ENCODE results near the gene COQ3. TPM values are rescaled to one million over a fixed set of nuclear protein-coding genes. Genes with fewer than 3 reads are reported as not detected.

COQ3 gene
- total RNA-seq, 1 experiment from 2014 or later = 10.9 TPM

GRCh38 chr6:99348288-99349170, 45.5 kb downstream of the COQ3 start:
- no peak overlapping the region for H3K27ac ChIP-seq (ENCODE audit: insufficient read length, low read depth, low read length)
- no peaks in the 10 kb centered on the region for H3K9me3 ChIP-seq (ENCODE audit: control insufficient read depth, low read depth, low read length)
- TF ChIP-seq CTCF (conservative IDR thresholded peaks at IDR 0.05) = no peak
- Mint-ChIP-seq H3K36me3 (ENCODE audit: insufficient read depth in 1 of 3, low read depth in 3 of 3) (no peaks in the 10 kb centered on the region), H3K4me1 (peaks cover 39 to 41% of the 10 kb centered on the region in 2 experiments), H3K4me3 (peak overlapping the region; percentile 81 to 91), H3K27ac (peak overlapping the region in 2 of 3 experiments; percentile 80 to 82; a peak in 2 of 7 replicates), H3K9me3 (no peaks in the 10 kb centered on the region), H3K27me3 (ENCODE audit: low read depth) (peaks cover 13% of the 10 kb centered on the region)
- WGBS (ENCODE audit: extremely low coverage, insufficient read length, low lambda C conversion rate) = no CpG with 5 or more reads among the region's 25 CpGs
- no peak overlapping the region for H4K5ac ChIP-seq (ENCODE audit: insufficient read length, low read depth, low read length)
- H2AK5ac ChIP-seq (ENCODE audit: insufficient read length, low read length) = no peak overlapping the region
- H4K8ac ChIP-seq (replicated peaks; ENCODE audit: insufficient read length, low read depth, low read length) = no peak overlapping the region
- H3K4me1 ChIP-seq (ENCODE audit: insufficient read depth, low read length) = peaks cover 7% of the 10 kb centered on the region; the same call in 1 of the 2 replicates
- H3K56ac ChIP-seq (ENCODE audit: insufficient read length, low read depth, low read length) = no peak overlapping the region
- H2BK12ac ChIP-seq (ENCODE audit: insufficient read length, low read depth, low read length) = no peak overlapping the region
- peak overlapping the region; percentile 90 for H3K18ac ChIP-seq (ENCODE audit: insufficient read length, low read depth, low read length)
- no peak overlapping the region for H2BK5ac ChIP-seq (ENCODE audit: insufficient read length, low read length)
- H3K79me2 ChIP-seq (ENCODE audit: insufficient read depth, low read length) = no peaks in the 10 kb centered on the region
- H2BK120ac ChIP-seq (ENCODE audit: low read depth, low read length, poor library complexity, severe bottlenecking) = no peak overlapping the region
- no peak overlapping the region for H3T11ph ChIP-seq (ENCODE audit: low read length)
- peak overlapping the region; percentile 68 for H3K14ac ChIP-seq (ENCODE audit: insufficient read depth, low read length)
- H3K4ac ChIP-seq (ENCODE audit: low read depth, low read length) = no peak overlapping the region; the same call in 1 of the 2 replicates
- H2AFZ ChIP-seq (ENCODE audit: low read length) = no peak overlapping the region
- peak overlapping the region; percentile 75 for H3K4me2 ChIP-seq (ENCODE audit: insufficient read depth, insufficient read length, low read length)
- no peaks in the 10 kb centered on the region for H3K27me3 ChIP-seq (ENCODE audit: insufficient read depth, low read length)
- DNase-seq = no peak
- no peak overlapping the region for H4K91ac ChIP-seq (ENCODE audit: insufficient read length, low read depth, low read length)
- H3K9ac ChIP-seq (ENCODE audit: extremely low read depth, insufficient read length, low read length) = peak overlapping the region; percentile 86
- no peak overlapping the region for H2BK15ac ChIP-seq (ENCODE audit: low read depth, low read length)
- H3K23me2 ChIP-seq (ENCODE audit: insufficient read length, low read depth, low read length, poor library complexity, severe bottlenecking) = peaks cover 8% of the 10 kb centered on the region
- no peaks in the 10 kb centered on the region for H3K79me1 ChIP-seq (ENCODE audit: insufficient read depth, low read depth, low read length, poor library complexity, severe bottlenecking)
- no peaks in the 10 kb centered on the region for H4K20me1 ChIP-seq (ENCODE audit: control insufficient read depth, insufficient read depth, insufficient read length)
- no peak overlapping the region for H3K23ac ChIP-seq (ENCODE audit: insufficient read length, low read depth, low read length)
- H2BK20ac ChIP-seq (ENCODE audit: low read depth, low read length, poor library complexity, severe bottlenecking) = no peak overlapping the region

All from H9 (cell line).